ENCODE results near the gene EIF4E1B.

The EIF4E1B gene

DNA sequence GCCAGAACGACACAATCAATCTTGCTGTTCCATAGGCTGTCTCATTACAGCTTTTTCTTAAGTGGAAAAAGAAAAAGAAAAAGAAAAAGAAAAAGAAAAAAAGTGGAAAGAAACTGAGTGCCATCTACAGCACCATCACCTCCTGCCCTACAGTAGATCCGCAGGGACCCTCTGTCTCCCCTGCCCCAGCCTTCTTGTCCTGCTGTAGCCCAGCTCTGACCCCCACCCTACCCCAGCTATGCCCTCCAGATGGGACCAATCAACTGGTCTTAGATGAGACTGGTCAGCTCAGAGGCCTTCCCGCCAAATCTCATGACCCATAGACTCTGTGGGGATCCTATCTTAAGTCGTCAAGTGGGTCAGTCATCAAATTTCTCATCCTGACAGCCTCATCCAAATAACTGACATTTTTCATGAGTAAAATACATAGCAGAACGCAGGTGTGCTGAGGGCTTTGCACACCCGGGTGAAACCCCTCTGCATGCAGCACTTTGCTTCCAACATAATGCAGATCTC lies 51.6 kb downstream of the EIF4E1B start:
- no peak for DNase-seq

- DNase-seq = no peak
These were observed 54.5 kb downstream of the EIF4E1B start for GRCh38 chr5:176685010-176685409.

DNA sequence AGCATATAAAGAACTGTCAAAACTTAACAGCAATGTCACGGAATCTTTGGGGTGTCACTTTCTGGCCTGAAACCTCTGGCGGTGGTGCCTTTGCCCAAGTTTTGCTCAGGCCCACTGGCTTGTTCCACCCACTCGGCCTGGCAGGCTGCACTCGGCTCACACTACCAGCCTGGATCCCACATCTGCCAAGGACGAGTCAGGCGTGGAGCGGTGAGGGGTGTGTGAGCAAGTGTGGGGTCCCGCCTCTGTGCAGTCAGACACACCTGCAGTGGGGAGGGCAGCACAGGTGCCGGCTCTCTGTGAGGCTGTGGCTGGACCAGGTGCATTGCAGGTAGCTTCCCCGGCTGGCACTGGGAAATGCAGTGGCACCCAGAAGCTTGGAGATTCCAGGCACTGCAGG lies 56.8 kb downstream of the EIF4E1B start:
- DNase-seq = no peak

DNA sequence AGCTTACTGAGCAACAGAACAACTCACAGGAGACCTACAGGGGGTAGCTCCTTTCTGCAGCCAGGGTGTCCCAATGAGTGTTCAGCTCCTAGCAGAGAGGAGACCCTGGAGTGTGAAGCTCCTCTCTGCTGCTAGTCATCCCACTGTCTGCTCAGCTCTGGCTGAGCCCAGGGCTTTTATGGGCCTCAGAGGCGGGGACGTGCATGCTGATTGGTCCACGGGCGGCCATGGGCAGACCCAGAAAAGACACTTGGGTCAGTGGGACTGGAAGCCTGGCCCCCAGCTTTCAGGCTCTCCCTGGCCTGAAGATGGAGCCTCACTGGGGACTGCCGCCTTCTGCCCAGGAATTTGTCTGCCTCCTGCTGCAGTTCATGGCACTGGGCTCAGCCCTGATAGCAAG lies 57.4 kb downstream of the EIF4E1B start:
- DNase-seq = no peak

DNA sequence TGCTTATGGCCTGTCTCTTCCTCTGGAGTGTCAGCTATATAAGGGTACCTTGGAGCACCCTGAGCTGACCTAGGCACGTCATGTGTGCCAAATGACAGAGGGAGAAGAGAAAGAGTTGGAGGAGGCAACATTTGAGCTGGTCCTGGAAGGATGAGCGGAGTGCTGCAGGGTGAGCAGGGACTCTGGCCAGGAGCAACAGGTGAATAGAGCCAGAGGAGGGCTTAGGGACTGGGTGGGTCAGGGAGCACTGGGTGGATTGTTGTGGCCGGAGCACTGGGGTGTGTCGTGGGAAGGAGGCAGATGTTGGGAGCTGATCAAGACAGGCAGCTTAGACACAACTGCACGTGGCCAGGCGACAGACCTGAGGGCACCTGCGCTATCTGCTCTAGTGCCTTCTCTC lies 60.4 kb downstream of the EIF4E1B start:
- DNase-seq = no peak

DNA sequence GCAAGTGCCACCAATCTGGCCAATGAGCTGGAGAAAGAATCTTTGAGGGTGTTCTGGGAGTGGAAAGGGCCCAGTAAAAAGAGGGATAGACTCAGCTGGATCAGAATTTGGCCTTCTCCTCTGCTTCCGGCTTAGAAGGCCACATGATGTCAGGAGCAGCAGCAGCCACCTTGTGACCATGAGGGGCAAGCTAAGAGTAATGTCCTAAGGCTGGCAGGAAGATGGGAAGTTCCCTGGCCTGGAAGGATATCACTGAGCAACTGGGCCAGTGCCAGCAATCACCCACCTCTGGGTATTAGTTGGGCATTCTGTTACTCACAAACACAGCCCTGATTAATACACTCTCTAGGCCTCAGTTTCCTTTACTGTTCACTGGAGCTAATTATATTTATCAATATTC lies 61.0 kb downstream of the EIF4E1B start:
- no peak for DNase-seq

DNA sequence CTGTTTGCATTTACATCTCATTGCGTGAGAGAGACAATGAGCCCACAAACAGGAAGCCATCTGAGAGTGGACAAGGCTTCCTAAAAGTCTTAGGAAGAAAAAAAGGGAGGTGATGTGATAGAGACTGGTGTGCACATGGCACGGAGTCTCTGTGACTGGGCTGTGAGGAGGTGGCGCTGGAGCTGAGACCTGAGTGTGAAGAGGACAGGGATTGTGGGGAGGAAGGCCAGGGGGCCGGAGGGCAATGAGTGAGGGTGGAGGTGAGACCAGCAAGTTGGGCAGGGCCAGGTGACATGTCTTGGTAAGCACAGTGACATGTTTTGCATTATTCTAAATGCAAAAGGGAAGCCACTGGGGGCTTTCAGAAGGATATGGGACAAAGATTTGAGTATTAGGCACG lies 61.9 kb downstream of the EIF4E1B start:
- no peak for DNase-seq

DNA sequence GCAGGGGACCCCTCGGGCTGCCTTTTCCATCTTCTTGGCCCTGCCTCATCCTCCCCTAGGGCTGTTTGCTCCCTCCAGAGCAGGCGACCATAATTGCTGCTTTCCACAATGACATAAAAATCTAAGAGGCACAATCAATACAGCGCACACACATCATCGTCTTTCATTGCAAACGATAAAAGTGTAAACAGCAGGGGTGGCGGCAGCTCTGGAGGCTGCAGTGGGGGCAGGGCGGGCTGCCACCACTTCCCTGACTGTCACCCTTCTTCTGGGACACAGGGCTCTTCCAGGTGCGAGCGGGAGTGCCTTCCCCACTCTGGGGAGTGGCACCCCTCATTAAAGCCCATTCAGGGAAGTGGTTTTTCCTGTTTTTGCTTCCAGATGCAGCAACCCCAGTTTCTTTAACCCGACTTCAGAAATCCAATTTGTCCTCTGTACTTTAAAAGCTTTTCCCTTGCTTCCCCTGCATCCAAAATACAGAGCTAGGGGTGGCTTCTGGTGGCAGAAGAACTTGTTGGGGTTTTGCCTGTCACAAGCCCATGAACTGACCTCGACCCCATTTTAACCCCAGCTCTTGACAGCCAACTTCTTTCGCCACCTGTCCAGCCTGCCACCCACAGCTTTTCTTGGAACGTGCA lies 62.5 kb downstream of the EIF4E1B start:
- DNase-seq = no peak

GRCh38 chr5:176693477-176693851 lies 63.0 kb downstream of the EIF4E1B start:
- DNase-seq = no peak

DNA sequence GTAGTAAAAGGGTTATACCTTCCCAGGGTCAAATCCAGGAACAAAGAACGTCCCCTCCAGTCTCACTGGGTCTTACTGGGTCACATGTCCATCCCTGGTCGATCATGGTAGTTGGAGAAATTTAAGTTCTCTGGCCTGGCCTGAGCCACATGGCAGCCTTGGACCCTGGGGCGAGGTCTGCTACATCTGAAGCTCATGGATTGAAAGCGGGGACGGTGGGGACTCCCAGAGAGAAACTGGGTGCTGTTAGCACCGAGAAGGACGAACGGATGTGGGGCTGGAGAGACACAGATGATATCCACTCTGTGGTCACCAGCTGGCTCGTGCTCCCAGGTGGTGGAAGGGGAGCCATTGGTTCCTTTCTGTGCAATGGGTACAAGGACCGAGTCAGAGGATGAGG lies 63.7 kb downstream of the EIF4E1B start:
- no peak for DNase-seq

DNA sequence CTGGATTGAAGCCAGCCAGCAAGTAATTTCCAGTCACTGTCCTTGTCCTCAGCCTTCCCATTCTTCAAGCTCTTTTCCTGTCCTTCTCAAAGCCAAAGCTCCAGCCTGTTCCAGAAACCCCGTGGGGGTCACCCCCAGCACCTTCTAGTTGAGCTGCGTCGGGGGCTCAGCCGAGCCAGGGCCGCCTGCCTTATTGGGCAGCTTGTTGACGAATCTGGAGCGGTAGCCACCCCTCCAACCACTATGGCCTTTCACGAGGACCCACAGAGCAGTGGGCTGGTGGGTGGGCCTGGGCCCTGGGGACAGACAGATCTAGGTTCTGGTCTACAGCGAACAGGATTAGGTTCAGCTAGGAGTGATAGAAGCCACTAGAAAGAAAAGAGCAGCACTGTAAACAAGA lies 64.2 kb downstream of the EIF4E1B start:
- no peak for DNase-seq

GRCh38 chr5:176695073-176695472 lies 64.6 kb downstream of the EIF4E1B start:
- peak in 3 of 58 donors; percentile 2 to 22 (median 12) for DNase-seq
